Fibroblast of skin of right quadriceps (primary cell): ENCODE measurements around the gene FAHD1.
A peak's percentile ranks its signal among the peaks of the same experiment; 100 is the strongest.
"Not testable (repeated sequence)": the region's sequence is repeated elsewhere in the genome, so short reads cannot be mapped to it uniquely, and the experiment has no call there.

Source experiments
- DNase-seq: peaks from one replicate; pipeline ENCODE4 v3.0.0-alpha.2; 2013

The FAHD1 gene

GRCh38 chr16:1857433-1858097, 30.6 kb downstream of the FAHD1 start:
- DNase-seq: no peak

- DNase-seq: no peak
Observed at GRCh38 chr16:1858189-1858865, 31.3 kb downstream of the FAHD1 start.

GRCh38 chr16:1859650-1860049, 32.6 kb downstream of the FAHD1 start:
- DNase-seq: no peak

- DNase-seq: no peak
Observed at GRCh38 chr16:1861730-1862129, 34.7 kb downstream of the FAHD1 start.

GRCh38 chr16:1862394-1862793, 35.4 kb downstream of the FAHD1 start:
- DNase-seq: no peak

GRCh38 chr16:1863681-1864460, 36.9 kb downstream of the FAHD1 start:
- peak; percentile 41 for DNase-seq

- no peak for DNase-seq
Observed at GRCh38 chr16:1865902-1866690, 39.1 kb downstream of the FAHD1 start.

GRCh38 chr16:1870365-1871082, 43.5 kb downstream of the FAHD1 start:
- peak; percentile 73 for DNase-seq

GRCh38 chr16:1871974-1872635, 45.1 kb downstream of the FAHD1 start, which contains the start of gene MEIOB:
MEIOB (minus strand) TSS chr16:1872164; CDS start chr16:1868175, 3,989 bp downstream.
- peak; percentile 50 for DNase-seq

- no peak for DNase-seq
Observed at GRCh38 chr16:1874854-1875253, 47.8 kb downstream of the FAHD1 start.

- not testable (repeated sequence) for DNase-seq
Observed at GRCh38 chr16:1876066-1876465, 49.1 kb downstream of the FAHD1 start.

GRCh38 chr16:1876468-1876867, 49.5 kb downstream of the FAHD1 start:
- no peak for DNase-seq

- DNase-seq: no peak
Observed at GRCh38 chr16:1877089-1877488, 50.1 kb downstream of the FAHD1 start.

GRCh38 chr16:1877804-1878203, 50.8 kb downstream of the FAHD1 start:
- DNase-seq: no peak

GRCh38 chr16:1878256-1878655, 51.2 kb downstream of the FAHD1 start:
- no peak for DNase-seq
